Mesendoderm (in vitro differentiated cells): ENCODE measurements around the gene ARMC8.

Experiments
- DNase-seq: peaks from one replicate; pipeline ENCODE4 v3.0.0; 2013
- H2AK5ac ChIP-seq: 2 replicates; pipeline ENCODE4 v1.6.1; 2013; ENCODE audit warnings: low read length, inconsistent platforms
- H2BK120ac ChIP-seq: 2 replicates; pipeline ENCODE4 v1.6.1; 2013; ENCODE audit warnings: low read depth, mild to moderate bottlenecking, low read length, moderate library complexity, mixed read lengths
- H2BK15ac ChIP-seq: replicated peaks from 2 replicates; pipeline ENCODE4 v1.6.1; 2013; ENCODE audit warnings: low read depth, mild to moderate bottlenecking, moderate library complexity
- H2BK5ac ChIP-seq: 2 replicates; pipeline ENCODE4 v1.6.1; 2013; ENCODE audit warnings: low read length, inconsistent platforms
- H3K18ac ChIP-seq: 2 replicates; pipeline ENCODE4 v1.6.1; 2013; ENCODE audit warnings: mild to moderate bottlenecking, low read length, mixed read lengths
- H3K23ac ChIP-seq: one replicate; pipeline ENCODE4 v1.6.1; 2013; ENCODE audit warnings: low read length
- H3K27ac ChIP-seq: 2 replicates; pipeline ENCODE4 v1.5.1; 2013; ENCODE audit warnings: low read depth, mild to moderate bottlenecking, inconsistent platforms, low read length, moderate library complexity
- H3K27me3 ChIP-seq: 2 replicates; pipeline ENCODE4 v1.6.1; 2013; ENCODE audit warnings: low read length, control low read depth, mild to moderate bottlenecking, inconsistent platforms; ENCODE audit not compliant: insufficient read depth, poor library complexity
- H3K36me3 ChIP-seq: 2 replicates; pipeline ENCODE4 v1.6.1; 2013; ENCODE audit warnings: low read length, inconsistent platforms; ENCODE audit not compliant: control insufficient read depth, insufficient read depth
- H3K4ac ChIP-seq: one replicate; pipeline ENCODE4 v1.6.1; 2013; ENCODE audit warnings: low read depth, mild to moderate bottlenecking, low read length, moderate library complexity
- H3K4me1 ChIP-seq: 2 replicates; pipeline ENCODE4 v1.6.1; 2013; ENCODE audit warnings: low read depth, low read length, inconsistent platforms; ENCODE audit not compliant: control insufficient read depth
- H3K4me2 ChIP-seq: 2 replicates; pipeline ENCODE4 v1.6.1; 2013; ENCODE audit warnings: low read length
- H3K4me3 ChIP-seq: 2 replicates; pipeline ENCODE4 v1.5.1; 2013; ENCODE audit warnings: mild to moderate bottlenecking, low read length
- H3K56ac ChIP-seq: one replicate; pipeline ENCODE4 v1.6.1; 2013; ENCODE audit warnings: low read length
- H3K79me1 ChIP-seq: 2 replicates; pipeline ENCODE4 v1.6.1; 2013; ENCODE audit warnings: low read length, inconsistent platforms
- H3K79me2 ChIP-seq: 2 replicates; pipeline ENCODE4 v1.6.1; 2013; ENCODE audit warnings: mild to moderate bottlenecking, low read length; ENCODE audit not compliant: control insufficient read depth, insufficient read depth
- H3K9ac ChIP-seq: 2 replicates; pipeline ENCODE4 v1.6.1; 2013; ENCODE audit warnings: low read length, inconsistent platforms
- H4K5ac ChIP-seq: one replicate; pipeline ENCODE4 v1.6.1; 2013; ENCODE audit warnings: low read length
- H4K8ac ChIP-seq: one replicate; pipeline ENCODE4 v1.6.1; 2013; ENCODE audit warnings: low read depth, mild to moderate bottlenecking, control low read depth, low read length, moderate library complexity
- WGBS: extraction: QIAGEN DNeasy Blood & Tissue Kit; methylation state at CpG from one replicate; pipeline ENCODE4 v1.1.7; 2013; ENCODE audit warnings: low lambda C conversion rate, missing lambda C conversion rate; ENCODE audit not compliant: insufficient coverage; ENCODE audit errors: extremely low coverage; 5-methylcytosine and 5-hydroxymethylcytosine counted together

ARMC8 gene

DNA sequence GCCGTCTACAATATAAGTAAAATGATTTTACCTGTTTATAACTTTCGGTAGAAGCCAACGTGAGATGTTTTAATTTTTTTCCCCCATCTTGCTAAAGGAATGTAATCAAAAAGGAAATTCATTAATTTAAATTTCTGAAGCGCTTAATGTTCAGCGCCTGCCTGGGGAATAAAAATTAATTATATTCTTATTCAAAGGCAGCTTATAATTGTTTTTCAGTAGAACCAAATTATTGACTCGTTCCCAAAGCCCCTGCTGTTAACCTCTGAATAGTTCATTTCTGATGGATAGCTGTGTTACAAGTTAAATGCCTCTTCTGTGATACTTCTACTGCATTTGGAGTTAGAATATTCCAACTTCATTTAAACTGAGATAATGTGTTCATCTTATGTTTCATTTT is 51.6 kb downstream of the ARMC8 start:
- DNase-seq: no peak
- no peaks in the 10 kb centered on the region for H3K79me1 ChIP-seq
- H2BK15ac ChIP-seq: no peak overlapping the region
- H4K5ac ChIP-seq: no peak overlapping the region
- H3K4me3 ChIP-seq: no peak overlapping the region
- H3K18ac ChIP-seq: no peak overlapping the region
- no peak overlapping the region for H3K27ac ChIP-seq
- no peaks in the 10 kb centered on the region for H3K27me3 ChIP-seq
- no CpG with 5 or more reads among the region's 6 CpGs for WGBS
- no peaks in the 10 kb centered on the region for H3K4me1 ChIP-seq
- H3K56ac ChIP-seq: no peak overlapping the region
- H3K4me2 ChIP-seq: no peak overlapping the region
- no peak overlapping the region for H3K4ac ChIP-seq
- H4K8ac ChIP-seq: no peak overlapping the region
- H3K79me2 ChIP-seq: no peaks in the 10 kb centered on the region
- H2BK120ac ChIP-seq: no peak overlapping the region
- no peak overlapping the region for H3K23ac ChIP-seq
- H2AK5ac ChIP-seq: no peak overlapping the region
- H3K9ac ChIP-seq: no peak overlapping the region
- no peak overlapping the region for H2BK5ac ChIP-seq
- H3K36me3 ChIP-seq: no peaks in the 10 kb centered on the region

DNA sequence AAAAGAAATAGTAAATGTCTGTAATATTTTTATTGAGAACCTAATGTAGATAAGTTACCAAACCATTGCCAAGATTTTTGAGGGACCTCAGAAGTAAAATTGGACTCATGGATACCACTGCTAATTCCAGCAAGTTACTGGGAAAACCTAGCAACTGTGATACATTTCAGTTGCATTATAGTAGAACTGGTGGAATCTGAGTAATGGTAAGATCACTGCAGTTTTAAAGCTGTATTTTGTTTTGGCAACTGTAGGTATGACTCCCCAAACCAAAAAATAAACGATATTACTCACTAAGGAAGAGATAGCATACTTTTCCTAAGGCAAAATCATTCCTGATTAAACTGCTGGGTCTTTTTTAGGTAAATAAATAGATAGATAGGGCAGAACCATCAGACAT is 54.0 kb downstream of the ARMC8 start:
- Histone ChIP-seq H3K4me1 (no peaks in the 10 kb centered on the region), H3K9ac (no peak overlapping the region), H2BK15ac (no peak overlapping the region), H3K4ac (no peak overlapping the region), H2BK5ac (no peak overlapping the region), H3K79me1 (no peaks in the 10 kb centered on the region), H3K27me3 (no peaks in the 10 kb centered on the region), H3K27ac (no peak overlapping the region), H4K8ac (no peak overlapping the region), H3K36me3 (peaks cover 2% of the 10 kb centered on the region), H3K4me3 (no peak overlapping the region), H3K79me2 (no peaks in the 10 kb centered on the region), H2AK5ac (no peak overlapping the region), H3K56ac (no peak overlapping the region), H3K4me2 (no peak overlapping the region), H3K23ac (no peak overlapping the region), H4K5ac (no peak overlapping the region), H3K18ac (no peak overlapping the region), H2BK120ac (no peak overlapping the region)
- no peak for DNase-seq
- WGBS: no CpG with 5 or more reads among the region's 1 CpG

- no peak overlapping the region for H3K18ac ChIP-seq
- H3K4me2 ChIP-seq: no peak overlapping the region
- WGBS: no CpG with 5 or more reads among the region's 2 CpGs
- H2BK15ac ChIP-seq: no peak overlapping the region
- no peak overlapping the region for H3K27ac ChIP-seq
- H3K79me2 ChIP-seq: no peaks in the 10 kb centered on the region
- H2BK120ac ChIP-seq: no peak overlapping the region
- no peak overlapping the region for H3K4ac ChIP-seq
- no peaks in the 10 kb centered on the region for H3K27me3 ChIP-seq
- H3K23ac ChIP-seq: no peak overlapping the region
- no peak overlapping the region for H3K9ac ChIP-seq
- H3K4me3 ChIP-seq: no peak overlapping the region
- no peak overlapping the region for H4K8ac ChIP-seq
- DNase-seq: no peak
- H3K56ac ChIP-seq: no peak overlapping the region
- no peaks in the 10 kb centered on the region for H3K79me1 ChIP-seq
- H3K36me3 ChIP-seq: peaks cover 2% of the 10 kb centered on the region
- H2BK5ac ChIP-seq: no peak overlapping the region
- no peak overlapping the region for H2AK5ac ChIP-seq
- H4K5ac ChIP-seq: no peak overlapping the region
- H3K4me1 ChIP-seq: no peaks in the 10 kb centered on the region
These were observed 54.6 kb downstream of the ARMC8 start for GRCh38 chr3:138241676-138242075.

GRCh38 chr3:138242466-138242865 is 55.4 kb downstream of the ARMC8 start:
- Histone ChIP-seq H4K8ac (no peak overlapping the region), H3K23ac (no peak overlapping the region), H4K5ac (no peak overlapping the region), H2BK120ac (no peak overlapping the region), H2BK5ac (no peak overlapping the region), H3K4me3 (no peak overlapping the region), H3K4ac (no peak overlapping the region), H3K4me2 (no peak overlapping the region), H3K4me1 (no peaks in the 10 kb centered on the region), H2BK15ac (no peak overlapping the region), H3K27me3 (no peaks in the 10 kb centered on the region), H3K79me2 (no peaks in the 10 kb centered on the region), H2AK5ac (no peak overlapping the region), H3K56ac (no peak overlapping the region), H3K79me1 (no peaks in the 10 kb centered on the region), H3K27ac (no peak overlapping the region), H3K18ac (no peak overlapping the region), H3K36me3 (peaks cover 2% of the 10 kb centered on the region), H3K9ac (no peak overlapping the region)
- no peak for DNase-seq
- WGBS: no CpG with 5 or more reads among the region's 1 CpG

- WGBS: no CpG with 5 or more reads among the region's 9 CpGs
- DNase-seq: no peak
- H3K27ac ChIP-seq: no peak overlapping the region
- H3K9ac ChIP-seq: no peak overlapping the region
- no peaks in the 10 kb centered on the region for H3K79me2 ChIP-seq
- H2BK120ac ChIP-seq: no peak overlapping the region
- no peak overlapping the region for H2AK5ac ChIP-seq
- H3K4ac ChIP-seq: no peak overlapping the region
- no peak overlapping the region for H4K5ac ChIP-seq
- H3K79me1 ChIP-seq: no peaks in the 10 kb centered on the region
- no peak overlapping the region for H4K8ac ChIP-seq
- H3K4me3 ChIP-seq: no peak overlapping the region
- peaks cover 2% of the 10 kb centered on the region for H3K36me3 ChIP-seq
- no peak overlapping the region for H3K23ac ChIP-seq
- no peaks in the 10 kb centered on the region for H3K27me3 ChIP-seq
- H2BK15ac ChIP-seq: no peak overlapping the region
- H3K56ac ChIP-seq: no peak overlapping the region
- H2BK5ac ChIP-seq: no peak overlapping the region
- no peaks in the 10 kb centered on the region for H3K4me1 ChIP-seq
- H3K18ac ChIP-seq: no peak overlapping the region
- no peak overlapping the region for H3K4me2 ChIP-seq
These were observed 57.9 kb downstream of the ARMC8 start for GRCh38 chr3:138245026-138245425.

GRCh38 chr3:138249636-138250035 is 62.5 kb downstream of the ARMC8 start:
- peaks cover 2% of the 10 kb centered on the region for H3K36me3 ChIP-seq
- no peaks in the 10 kb centered on the region for H3K79me2 ChIP-seq
- no peaks in the 10 kb centered on the region for H3K27me3 ChIP-seq

More at GRCh38 chr3:138249636-138250035, 62.5 kb downstream of the ARMC8 start:
- H3K27ac ChIP-seq: no peak overlapping the region
- H3K4me1 ChIP-seq: no peaks in the 10 kb centered on the region
- no peak overlapping the region for H4K8ac ChIP-seq
- no peak overlapping the region for H3K23ac ChIP-seq
- H3K9ac ChIP-seq: no peak overlapping the region
- no peak overlapping the region for H3K4me2 ChIP-seq
- H3K18ac ChIP-seq: no peak overlapping the region
- H2AK5ac ChIP-seq: no peak overlapping the region
- no peak overlapping the region for H3K4ac ChIP-seq
- no peak overlapping the region for H3K4me3 ChIP-seq
- H3K79me1 ChIP-seq: no peaks in the 10 kb centered on the region
- H2BK15ac ChIP-seq: no peak overlapping the region
- no peak for DNase-seq
- H2BK120ac ChIP-seq: no peak overlapping the region
- no peak overlapping the region for H3K56ac ChIP-seq
- no peak overlapping the region for H4K5ac ChIP-seq
- no peak overlapping the region for H2BK5ac ChIP-seq
